ENCODE results near the gene PPP6R1. TPM values are rescaled to one million over a fixed set of nuclear protein-coding genes. Genes with fewer than 3 reads are reported as not detected.

The PPP6R1 gene
- polyA plus RNA-seq, 1 of the 3 experiments (the other 2 are of a cell fraction) = 47.8 TPM

GRCh38 chr19:55232986-55233385 lies 25.8 kb downstream of the PPP6R1 start:
- WGBS (ENCODE audit: low lambda C conversion rate) = 90% methylated on average over 5 of the region's 5 CpGs
- Histone ChIP-seq H3K4me2 (no peak overlapping the region), H3K27ac (ENCODE audit: low read depth in 2 of 2, low read length in 1 of 2) (no peak overlapping the region), H3F3A (replicated peaks; ENCODE audit: insufficient read depth) (no peaks in the 10 kb centered on the region), H3K9me2 (no peaks in the 10 kb centered on the region), H3K27me3 (ENCODE audit: insufficient read depth) (no peaks in the 10 kb centered on the region), H3K9me3 (no peaks in the 10 kb centered on the region), H4K20me1 (ENCODE audit: insufficient read depth) (no peaks in the 10 kb centered on the region), H3K36me3 (replicated peaks in 1 of 2; ENCODE audit: control insufficient read depth in 1 of 2, insufficient read depth in 2 of 2, low read length in 1 of 2) (peaks cover 27 to 72% of the 10 kb centered on the region in 2 experiments), H3K4me1 (ENCODE audit: control insufficient read depth in 1 of 2, insufficient read depth in 2 of 2, low read depth in 1 of 2, low read length in 1 of 2) (peaks cover 0 to 20% of the 10 kb centered on the region in 2 experiments; a peak in 1 of 4 replicates), H3K4me3 (ENCODE audit: low read depth in 2 of 2, low read length in 1 of 2) (no peak overlapping the region), H3K79me2 (ENCODE audit: insufficient read depth) (no peaks in the 10 kb centered on the region), H3K9ac (no peak overlapping the region), H2AFZ (ENCODE audit: low read depth) (no peak overlapping the region)
- TF ChIP-seq FOSL2 (IDR thresholded peaks at IDR 0.05; ENCODE audit: borderline replicate concordance, low read depth) = no peak
- TF ChIP-seq IRF3 (IDR thresholded peaks at IDR 0.05; ENCODE audit: low read depth, low read length) = no peak
- no peak for TF ChIP-seq USF2 (IDR thresholded peaks at IDR 0.05; ENCODE audit: borderline replicate concordance, low read depth, low read length)
- no peak for TF ChIP-seq NFIC (IDR thresholded peaks at IDR 0.05; ENCODE audit: borderline replicate concordance)
- no peak for TF ChIP-seq CHD2 (IDR thresholded peaks at IDR 0.05; ENCODE audit: low read length, partially characterized antibody)
- POLR2A ChIA-PET = no interaction called here
- DNase-seq = no peak
- CTCF ChIA-PET = no interaction called here

- DNase-seq = no peak
- CTCF ChIA-PET = interaction anchor here (1.2 to 1.9 kb wide), 2 partner anchors 72 to 91 kb away, joined by 4 to 7 read pairs; no protein-coding TSS in a partner anchor
- Histone ChIP-seq H3K9ac (no peak overlapping the region), H3K36me3 (replicated peaks in 1 of 2; ENCODE audit: control insufficient read depth in 1 of 2, insufficient read depth in 2 of 2, low read length in 1 of 2) (peaks cover 21 to 66% of the 10 kb centered on the region in 2 experiments), H3K27ac (ENCODE audit: low read depth in 2 of 2, low read length in 1 of 2) (no peak overlapping the region), H2AFZ (ENCODE audit: low read depth) (no peak overlapping the region), H4K20me1 (ENCODE audit: insufficient read depth) (0 out of 2 replicates have a peak, but pooled peaks cover under 1% of the 10 kb centered on the region), H3K27me3 (ENCODE audit: insufficient read depth) (no peaks in the 10 kb centered on the region), H3K4me3 (ENCODE audit: low read depth in 2 of 2, low read length in 1 of 2) (no peak overlapping the region), H3K79me2 (ENCODE audit: insufficient read depth) (no peaks in the 10 kb centered on the region), H3K9me3 (no peaks in the 10 kb centered on the region), H3F3A (replicated peaks; ENCODE audit: insufficient read depth) (no peaks in the 10 kb centered on the region), H3K4me1 (ENCODE audit: control insufficient read depth in 1 of 2, insufficient read depth in 2 of 2, low read depth in 1 of 2, low read length in 1 of 2) (peaks cover 0 to 27% of the 10 kb centered on the region in 2 experiments; a peak in 1 of 4 replicates), H3K4me2 (no peak overlapping the region), H3K9me2 (no peaks in the 10 kb centered on the region)
- WGBS (ENCODE audit: low lambda C conversion rate) = 93% methylated on average over 3 of the region's 12 CpGs
- POLR2A ChIA-PET = interaction anchor here (0.8 kb wide), 1 partner anchor 16 kb away, joined by 3 read pairs; no protein-coding TSS in a partner anchor
- TF ChIP-seq CTCF (IDR thresholded peaks at IDR 0.05) (no peak), EZH2phosphoT487 (IDR thresholded peaks at IDR 0.05; ENCODE audit: borderline replicate concordance, low read depth) (no peak), SIN3A (IDR thresholded peaks at IDR 0.05; ENCODE audit: borderline replicate concordance, low read depth, low read length) (no peak), TAF1 (IDR thresholded peaks at IDR 0.05; ENCODE audit: borderline replicate concordance, low read depth, low read length) (no peak), NFIC (IDR thresholded peaks at IDR 0.05; ENCODE audit: borderline replicate concordance) (no peak), MEF2A (IDR thresholded peaks at IDR 0.05; ENCODE audit: borderline replicate concordance, low read depth) (no peak), ELF1 (IDR thresholded peaks at IDR 0.05) (no peak), RFX5 (IDR thresholded peaks at IDR 0.05; ENCODE audit: low read length) (no peak), EP300 (IDR thresholded peaks at IDR 0.05; ENCODE audit: borderline replicate concordance in 1 of 2, low read depth in 1 of 2, low read length in 1 of 2) (no peak), RAD21 (IDR thresholded peaks at IDR 0.05; ENCODE audit: low read length) (no peak), TCF12 (IDR thresholded peaks at IDR 0.05) (no peak), GATA2 (CRISPR knock-in tag; IDR thresholded peaks at IDR 0.05) (no peak), RCOR1 (IDR thresholded peaks at IDR 0.05; ENCODE audit: low read length) (no peak), FOSL2 (IDR thresholded peaks at IDR 0.05; ENCODE audit: borderline replicate concordance, low read depth) (no peak), IRF3 (IDR thresholded peaks at IDR 0.05; ENCODE audit: low read depth, low read length) (no peak), USF1 (IDR thresholded peaks at IDR 0.05; ENCODE audit: borderline replicate concordance, low read depth) (no peak), NRF1 (IDR thresholded peaks at IDR 0.05; ENCODE audit: low read depth, low read length) (no peak), CHD2 (IDR thresholded peaks at IDR 0.05; ENCODE audit: low read length, partially characterized antibody) (no peak)
Measured at GRCh38 chr19:55232286-55232602, 26.6 kb downstream of the PPP6R1 start.

Measured in SK-N-SH (cell line).